ENCODE measurements around the gene PXDN. TPM values are rescaled to one million over a fixed set of nuclear protein-coding genes. Genes with fewer than 3 reads are reported as not detected.

PXDN gene
- total RNA-seq, 1 experiment from 2014 or later = 0.25 TPM

GRCh38 chr2:1739322-1739957 is 4.9 kb downstream of the PXDN start:
- POLR2A ChIA-PET = no interaction called here
- no peaks in the 10 kb centered on the region for H3K36me3 Mint-ChIP-seq (ENCODE audit: insufficient read depth, unreplicated experiment)
- intact Hi-C loops (cut with micrococcal nuclease; ENCODE audit: unreplicated experiment) = no loop called here
- H3K36me3 ChIP-seq (ENCODE audit: control insufficient read depth, insufficient read depth, low read length) = no peaks in the 10 kb centered on the region
- H3K27ac Mint-ChIP-seq (ENCODE audit: unreplicated experiment) = no peak overlapping the region
- no peak overlapping the region for H3K4me3 Mint-ChIP-seq (ENCODE audit: unreplicated experiment)
- BruUV-seq (replicated peaks) = no TSS peak
- H3K4me1 ChIP-seq = peaks cover 16% of the 10 kb centered on the region
- no peak for DNase-seq
- peaks cover 6% of the 10 kb centered on the region for H3K4me1 Mint-ChIP-seq (ENCODE audit: low read depth, unreplicated experiment)
- CTCF ChIA-PET = no interaction called here
- no peak for TF ChIP-seq CTCF (IDR thresholded peaks at IDR 0.05; ENCODE audit: insufficient read depth in 1 of 2, low read depth in 1 of 2, low read length in 1 of 2, severe bottlenecking in 1 of 2, unreplicated experiment in 1 of 2)
- H3K4me3 ChIP-seq (ENCODE audit: low read depth, low read length) = no peak overlapping the region
- H3K9me3 ChIP-seq = peaks cover 4% of the 10 kb centered on the region; the same call in 1 of the 2 replicates
- no peaks in the 10 kb centered on the region for H3K27me3 ChIP-seq (replicated peaks; ENCODE audit: control insufficient read depth, insufficient read depth, low read length)
- H3K9me3 Mint-ChIP-seq (ENCODE audit: unreplicated experiment) = peaks cover 16% of the 10 kb centered on the region
- no peaks in the 10 kb centered on the region for H3K27me3 Mint-ChIP-seq (ENCODE audit: insufficient read depth, unreplicated experiment)

- ChIA-PET CTCF (no interaction called here), POLR2A (no interaction called here)
- Histone ChIP-seq H3K36me3 (ENCODE audit: control insufficient read depth, insufficient read depth, low read length) (no peaks in the 10 kb centered on the region), H3K4me1 (peaks cover 16% of the 10 kb centered on the region), H3K27me3 (replicated peaks; ENCODE audit: control insufficient read depth, insufficient read depth, low read length) (no peaks in the 10 kb centered on the region), H3K4me3 (ENCODE audit: low read depth, low read length) (no peak overlapping the region), H3K9me3 (peaks cover 9% of the 10 kb centered on the region; the same call in 1 of the 2 replicates)
- Mint-ChIP-seq H3K27me3 (ENCODE audit: insufficient read depth, unreplicated experiment) (no peaks in the 10 kb centered on the region), H3K4me1 (ENCODE audit: low read depth, unreplicated experiment) (peaks cover 6% of the 10 kb centered on the region), H3K4me3 (ENCODE audit: unreplicated experiment) (no peak overlapping the region), H3K9me3 (ENCODE audit: unreplicated experiment) (peaks cover 16% of the 10 kb centered on the region), H3K36me3 (ENCODE audit: insufficient read depth, unreplicated experiment) (no peaks in the 10 kb centered on the region), H3K27ac (ENCODE audit: unreplicated experiment) (no peak overlapping the region)
- no peak for TF ChIP-seq CTCF (IDR thresholded peaks at IDR 0.05; ENCODE audit: insufficient read depth in 1 of 2, low read depth in 1 of 2, low read length in 1 of 2, severe bottlenecking in 1 of 2, unreplicated experiment in 1 of 2)
- no TSS peak for BruUV-seq (replicated peaks)
- intact Hi-C loops (cut with micrococcal nuclease; ENCODE audit: unreplicated experiment) = no loop called here
- peak in 1 of 2 experiments; percentile 19 for DNase-seq
These were observed 5.5 kb downstream of the PXDN start for GRCh38 chr2:1738646-1739302.

GRCh38 chr2:1738163-1738562 is 6.2 kb downstream of the PXDN start:
- Mint-ChIP-seq H3K9me3 (ENCODE audit: unreplicated experiment) (peaks cover 16% of the 10 kb centered on the region), H3K4me1 (ENCODE audit: low read depth, unreplicated experiment) (peaks cover 6% of the 10 kb centered on the region), H3K4me3 (ENCODE audit: unreplicated experiment) (no peak overlapping the region), H3K27ac (ENCODE audit: unreplicated experiment) (no peak overlapping the region), H3K27me3 (ENCODE audit: insufficient read depth, unreplicated experiment) (no peaks in the 10 kb centered on the region), H3K36me3 (ENCODE audit: insufficient read depth, unreplicated experiment) (no peaks in the 10 kb centered on the region)
- ChIA-PET POLR2A (no interaction called here), CTCF (no interaction called here)
- intact Hi-C loops (cut with micrococcal nuclease; ENCODE audit: unreplicated experiment) = no loop called here
- TF ChIP-seq CTCF (IDR thresholded peaks at IDR 0.05; ENCODE audit: insufficient read depth in 1 of 2, low read depth in 1 of 2, low read length in 1 of 2, severe bottlenecking in 1 of 2, unreplicated experiment in 1 of 2) = no peak
- BruUV-seq (replicated peaks) = no TSS peak
- peak in 1 of 2 experiments; percentile 1 for DNase-seq
- no peaks in the 10 kb centered on the region for H3K36me3 ChIP-seq (ENCODE audit: control insufficient read depth, insufficient read depth, low read length)
- H3K9me3 ChIP-seq = peaks cover 10% of the 10 kb centered on the region; the same call in 1 of the 2 replicates
- no peaks in the 10 kb centered on the region for H3K27me3 ChIP-seq (replicated peaks; ENCODE audit: control insufficient read depth, insufficient read depth, low read length)
- H3K4me1 ChIP-seq = peaks cover 16% of the 10 kb centered on the region
- H3K4me3 ChIP-seq (ENCODE audit: low read depth, low read length) = no peak overlapping the region
